GM10248 (cell line): ENCODE measurements around the gene CFAP61.

ENCODE experiments used
- CTCF ChIA-PET: fragments of 300-600 bp; sonication (Branson Sonifier 250); formaldehyde crosslinking; extraction: SDS; loops from one replicate; lab custom pipeline; 2021; ENCODE audit warnings: antibody characterized with exemption; lab: Yijun Ruan, JAX
- POLR2A ChIA-PET: fragments of 350-650 bp; sonication (Branson Sonifier 250); formaldehyde crosslinking; extraction: SDS; loops from one replicate; lab custom pipeline; 2020; ENCODE audit warnings: antibody characterized with exemption; lab: Yijun Ruan, JAX
- DNase-seq: peaks from one replicate; pipeline ENCODE4 v3.0.0; 2012; ENCODE audit errors: extremely low spot score
- CTCF ChIP-seq: IDR thresholded peaks from 2 replicates; pipeline ENCODE4 v1.5.1; 2012; ENCODE audit warnings: mild to moderate bottlenecking, low read depth; ENCODE audit errors: extremely low read depth, missing control alignments, control extremely low read depth

CFAP61 gene

GRCh38 chr20:20027284-20027683 lies 25.0 kb upstream of the CFAP61 start:
- CTCF ChIA-PET: interaction anchor here (1.4 to 2.9 kb wide), 3 partner anchors 10 to 23 kb away, joined by 3 to 14 read pairs (median 13); partner anchors contain the start of gene NAA20
- no peak for TF ChIP-seq CTCF
- no peak for DNase-seq
- POLR2A ChIA-PET: no interaction called here

DNA sequence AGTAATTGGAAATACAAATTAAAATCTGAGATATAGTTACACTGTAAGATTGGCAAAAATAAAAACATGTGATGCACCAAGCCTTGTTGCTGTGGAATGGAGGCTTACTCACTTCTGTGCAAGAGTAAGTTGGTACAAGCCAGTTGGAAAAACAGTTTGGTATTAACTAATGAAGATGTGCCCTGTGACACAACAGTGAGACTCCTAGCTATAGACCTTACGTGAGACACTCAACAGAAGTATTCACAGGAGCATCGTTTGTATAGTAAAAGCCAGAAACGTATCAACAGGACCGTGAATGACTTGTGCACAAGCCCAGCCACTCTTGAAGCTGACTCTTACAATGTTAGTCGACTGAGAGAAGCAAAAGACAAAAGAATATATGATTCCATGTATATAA lies 20.5 kb upstream of the CFAP61 start:
- CTCF ChIA-PET: interaction anchor here (3.5 kb wide), 1 partner anchor 11 kb away, joined by 12 read pairs; no protein-coding TSS in a partner anchor
- TF ChIP-seq CTCF: no peak

DNA sequence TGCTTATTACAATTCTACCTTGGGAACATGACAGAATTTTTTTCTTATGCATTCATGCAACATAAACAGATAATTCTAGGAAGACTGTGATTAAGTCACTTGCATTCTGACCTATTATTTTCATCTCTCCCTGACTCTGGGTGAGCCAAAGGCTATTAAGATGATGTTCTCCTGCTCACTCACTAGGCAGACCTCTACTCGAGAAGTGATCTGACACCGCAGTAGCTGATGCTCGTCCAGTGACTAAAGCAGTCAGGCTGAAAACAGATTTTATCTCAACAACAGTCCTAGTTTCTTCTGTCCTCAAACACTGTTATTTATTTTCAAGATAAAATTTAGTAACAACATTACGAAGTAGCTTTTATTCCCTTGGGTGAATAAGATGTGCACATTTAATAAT lies 17.8 kb upstream of the CFAP61 start:
- no peak for TF ChIP-seq CTCF
- CTCF ChIA-PET: interaction anchor here (1.2 to 2.3 kb wide), 2 partner anchors 11 to 17 kb away, joined by 3 to 8 read pairs; partner anchors contain the start of gene NAA20
- POLR2A ChIA-PET: no interaction called here

More for the DNA sequence above, 20.5 kb upstream of the CFAP61 start:
- no peak for DNase-seq
- POLR2A ChIA-PET: interaction anchor here (0.6 kb wide), 1 partner anchor 9 kb away, joined by 4 read pairs; no protein-coding TSS in a partner anchor

GRCh38 chr20:20036756-20037155 lies 15.6 kb upstream of the CFAP61 start:
- DNase-seq: no peak
- TF ChIP-seq CTCF: no peak
- CTCF ChIA-PET: interaction anchor here (1.2 to 2.2 kb wide), 2 partner anchors 10 to 15 kb away, joined by 4 to 10 read pairs; partner anchors contain the start of genes CFAP61 and CRNKL1
- POLR2A ChIA-PET: no interaction called here

More for the DNA sequence above, 17.8 kb upstream of the CFAP61 start:
- DNase-seq: no peak

GRCh38 chr20:20037960-20038359 lies 14.4 kb upstream of the CFAP61 start:
- POLR2A ChIA-PET: no interaction called here
- TF ChIP-seq CTCF: no peak
- CTCF ChIA-PET: no interaction called here
- no peak for DNase-seq

DNA sequence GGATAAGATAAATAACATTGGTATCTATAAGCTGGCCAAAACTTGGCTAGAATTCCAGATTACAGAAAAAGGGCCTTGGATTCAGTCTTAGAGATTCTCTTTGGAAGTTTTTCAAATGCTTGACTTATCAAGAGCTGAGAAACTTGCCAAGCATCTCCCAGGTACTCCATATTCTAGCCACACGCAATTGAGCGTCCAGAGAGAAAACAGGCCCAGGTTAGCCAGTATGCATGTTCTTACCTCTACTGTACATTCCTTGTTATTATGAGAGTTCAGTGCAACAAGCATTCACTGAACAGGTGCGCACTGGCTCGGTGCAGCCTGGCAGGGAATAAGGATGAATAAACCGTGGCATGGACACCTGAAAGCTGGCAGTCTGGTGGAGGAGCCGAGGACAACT lies 13.7 kb upstream of the CFAP61 start:
- no peak for DNase-seq
- CTCF ChIA-PET: no interaction called here
- TF ChIP-seq CTCF: no peak
- POLR2A ChIA-PET: no interaction called here
